ENCODE measurements around the gene BCL2L11. TPM values are rescaled to one million over a fixed set of nuclear protein-coding genes. Genes with fewer than 3 reads are reported as not detected.

The BCL2L11 gene
- total and polyA plus RNA-seq, 2 experiments from 2014 or later, result 12.3 to 25.3 TPM

DNA sequence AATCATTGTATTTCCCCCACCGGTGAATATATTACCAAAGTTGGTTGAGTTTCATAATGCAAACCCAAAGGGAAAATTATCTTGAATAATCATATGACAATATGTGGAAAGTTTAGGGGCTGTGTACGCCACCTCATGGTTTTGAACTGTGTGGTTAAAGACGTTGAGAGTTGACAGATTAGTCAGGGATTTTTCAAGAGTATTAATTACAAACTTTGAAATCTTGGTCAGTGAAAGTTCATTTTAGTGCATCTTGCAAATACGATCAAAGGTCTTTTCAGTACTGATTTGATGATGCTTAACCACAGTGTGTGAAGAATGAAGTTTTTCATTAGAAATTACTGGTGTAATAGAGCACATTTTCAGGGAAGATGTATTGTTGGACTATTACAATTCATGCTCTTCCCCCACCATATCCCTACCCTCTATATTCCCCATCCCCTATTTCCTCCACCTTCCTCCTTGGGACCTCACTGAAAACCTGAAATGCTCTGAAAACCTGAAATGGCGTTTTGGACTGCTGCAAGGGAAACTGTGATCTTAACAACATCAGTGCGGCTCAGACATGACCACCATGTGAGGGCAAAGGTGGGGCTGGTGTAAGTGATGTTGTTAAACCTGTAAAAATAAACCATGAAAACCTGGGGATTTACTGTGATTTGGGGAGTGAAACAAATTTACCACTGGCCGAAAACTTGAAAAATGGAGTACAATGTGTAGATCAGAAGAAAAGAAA, 4.5 kb upstream of the BCL2L11 start:
- no peak overlapping the region for H3K4me2 ChIP-seq
- H3K36me3 ChIP-seq (replicated peaks; ENCODE audit: insufficient read depth, low read depth), result no peaks in the 10 kb centered on the region

DNA sequence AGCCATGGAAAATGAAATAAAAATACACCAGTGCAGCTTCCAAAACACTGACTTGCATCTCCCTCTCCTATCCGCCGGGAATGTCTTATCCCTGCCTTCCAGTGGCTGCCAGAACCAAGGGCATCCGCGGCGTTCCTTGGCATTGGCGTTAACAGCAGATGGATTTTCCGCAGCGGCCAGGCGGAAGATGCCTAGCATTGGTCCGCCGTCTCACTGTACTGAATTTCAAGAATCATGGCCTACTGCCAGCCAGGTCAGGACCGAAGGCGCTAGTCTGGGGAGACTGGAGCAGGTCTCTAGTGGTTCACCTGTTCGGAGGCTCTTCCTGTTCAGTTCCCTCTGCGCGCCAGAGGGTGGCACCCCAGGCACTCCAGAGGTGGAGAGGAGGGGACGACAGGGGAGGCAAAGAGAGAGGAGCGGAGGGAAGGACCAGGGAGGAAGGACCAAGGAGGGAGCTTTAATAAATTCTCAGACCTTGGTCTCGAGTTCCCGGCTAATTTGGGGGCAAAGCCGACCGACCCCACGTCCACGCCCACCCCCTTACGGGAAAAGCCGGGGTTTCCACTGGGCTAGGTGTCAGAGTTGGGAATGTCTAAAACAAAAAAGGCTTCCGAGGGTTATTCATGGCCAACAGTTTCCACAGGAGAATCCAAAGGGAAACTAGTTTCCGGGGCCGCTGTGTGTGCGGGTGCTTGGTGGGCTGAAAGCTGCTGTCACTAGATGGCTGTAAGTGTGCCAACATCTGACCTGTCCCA, 3.7 kb upstream of the BCL2L11 start:
- peaks cover 30% of the 10 kb centered on the region for H3K4me1 ChIP-seq (ENCODE audit: insufficient read depth)
- no peaks in the 10 kb centered on the region for H3K9me2 ChIP-seq (replicated peaks; ENCODE audit: insufficient read depth)
- H3K27ac ChIP-seq, result no peak overlapping the region
- H3K4me2 ChIP-seq, result peak overlapping the region; percentile 94
- H3K79me2 ChIP-seq, result peaks cover 11% of the 10 kb centered on the region
- no peaks in the 10 kb centered on the region for H3K36me3 ChIP-seq (replicated peaks; ENCODE audit: insufficient read depth, low read depth)
- no peak overlapping the region for H2AFZ ChIP-seq
- TF ChIP-seq EZH2 (IDR thresholded peaks at IDR 0.05; ENCODE audit: borderline replicate concordance), result no peak
- TF ChIP-seq, protein P1, sequence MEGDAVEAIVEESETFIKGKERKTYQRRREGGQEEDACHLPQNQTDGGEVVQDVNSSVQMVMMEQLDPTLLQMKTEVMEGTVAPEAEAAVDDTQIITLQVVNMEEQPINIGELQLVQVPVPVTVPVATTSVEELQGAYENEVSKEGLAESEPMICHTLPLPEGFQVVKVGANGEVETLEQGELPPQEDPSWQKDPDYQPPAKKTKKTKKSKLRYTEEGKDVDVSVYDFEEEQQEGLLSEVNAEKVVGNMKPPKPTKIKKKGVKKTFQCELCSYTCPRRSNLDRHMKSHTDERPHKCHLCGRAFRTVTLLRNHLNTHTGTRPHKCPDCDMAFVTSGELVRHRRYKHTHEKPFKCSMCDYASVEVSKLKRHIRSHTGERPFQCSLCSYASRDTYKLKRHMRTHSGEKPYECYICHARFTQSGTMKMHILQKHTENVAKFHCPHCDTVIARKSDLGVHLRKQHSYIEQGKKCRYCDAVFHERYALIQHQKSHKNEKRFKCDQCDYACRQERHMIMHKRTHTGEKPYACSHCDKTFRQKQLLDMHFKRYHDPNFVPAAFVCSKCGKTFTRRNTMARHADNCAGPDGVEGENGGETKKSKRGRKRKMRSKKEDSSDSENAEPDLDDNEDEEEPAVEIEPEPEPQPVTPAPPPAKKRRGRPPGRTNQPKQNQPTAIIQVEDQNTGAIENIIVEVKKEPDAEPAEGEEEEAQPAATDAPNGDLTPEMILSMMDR (IDR thresholded peaks at IDR 0.05; ENCODE audit: poor library complexity), result peak; percentile 89
- peaks cover 11% of the 10 kb centered on the region for H4K20me1 ChIP-seq (ENCODE audit: insufficient read depth, poor library complexity, severe bottlenecking)
- peaks cover 32% of the 10 kb centered on the region for H3K27me3 ChIP-seq
- DNase-seq (ENCODE audit: low spot score), result peak; percentile 88
- 15% methylated on average over 28 of the region's 30 CpGs for WGBS (ENCODE audit: low lambda C conversion rate, missing lambda C conversion rate)
- H3K9me3 ChIP-seq (ENCODE audit: low read depth), result no peaks in the 10 kb centered on the region
- peak overlapping the region; percentile 4 for H3K4me3 ChIP-seq

More for the DNA sequence above, 4.5 kb upstream of the BCL2L11 start:
- Histone ChIP-seq H3K79me2 (peaks cover 3% of the 10 kb centered on the region), H3K9me3 (ENCODE audit: low read depth) (no peaks in the 10 kb centered on the region), H2AFZ (no peak overlapping the region), H3K9me2 (replicated peaks; ENCODE audit: insufficient read depth) (no peaks in the 10 kb centered on the region), H3K4me3 (no peak overlapping the region), H3K27me3 (peaks cover 32% of the 10 kb centered on the region), H3K4me1 (ENCODE audit: insufficient read depth) (peaks cover 30% of the 10 kb centered on the region), H3K27ac (no peak overlapping the region), H4K20me1 (ENCODE audit: insufficient read depth, poor library complexity, severe bottlenecking) (peaks cover 3% of the 10 kb centered on the region)
- no peak for TF ChIP-seq EZH2 (IDR thresholded peaks at IDR 0.05; ENCODE audit: borderline replicate concordance)
- TF ChIP-seq, protein P1 (IDR thresholded peaks at IDR 0.05; ENCODE audit: poor library complexity), result no peak
- TF ChIP-seq EZH2phosphoT487 (IDR thresholded peaks at IDR 0.05; ENCODE audit: low read depth, severe bottlenecking, unreplicated experiment), result no peak
- 80% methylated on average over 7 of the region's 7 CpGs for WGBS (ENCODE audit: low lambda C conversion rate, missing lambda C conversion rate)
- DNase-seq (ENCODE audit: low spot score), result no peak

DNA sequence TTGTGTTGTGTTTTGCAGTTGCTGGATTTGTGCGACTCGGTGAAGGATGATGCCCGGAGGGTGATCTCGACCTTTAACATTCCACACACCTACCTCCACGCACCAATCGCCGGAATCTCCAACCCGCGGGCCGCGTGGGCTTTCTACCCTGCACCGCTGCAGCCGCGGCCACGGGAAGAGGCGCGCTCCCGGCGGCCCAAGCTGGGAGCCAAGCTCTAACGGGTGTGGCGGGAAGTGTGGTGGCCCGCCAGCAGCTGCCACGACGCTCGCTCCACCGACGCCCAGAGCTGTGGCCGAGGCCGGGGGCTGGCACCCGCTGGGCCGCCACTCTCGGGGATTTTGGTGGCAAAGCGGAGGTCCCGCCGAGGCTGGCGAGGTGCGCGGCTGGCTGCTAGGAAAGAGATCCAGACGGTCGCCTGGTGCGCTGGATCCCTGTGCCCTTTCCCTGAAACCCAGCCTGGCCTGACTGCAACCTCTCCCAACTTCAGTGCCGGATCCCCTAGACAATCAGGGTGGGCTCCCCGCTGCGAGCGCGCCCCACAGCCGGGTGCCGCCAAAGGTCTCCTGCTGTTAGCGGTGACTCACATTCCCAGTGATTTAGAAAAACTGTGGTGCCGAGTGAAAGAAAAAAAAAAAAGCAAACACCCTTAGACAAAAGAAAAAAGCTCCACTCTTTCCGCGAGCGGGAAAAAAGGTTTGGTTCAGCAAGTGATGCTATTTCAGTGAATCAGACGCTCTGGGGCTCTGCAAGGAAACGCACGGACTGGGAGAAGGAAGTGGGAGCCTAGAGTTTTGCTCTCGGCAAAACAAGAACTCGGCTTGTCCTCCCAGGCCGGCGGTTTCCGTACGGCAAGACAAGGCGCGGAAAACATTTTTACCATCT, 2.9 kb upstream of the BCL2L11 start:
- peak overlapping the region; percentile 94 for H3K4me2 ChIP-seq
- H3K4me1 ChIP-seq (ENCODE audit: insufficient read depth), result peaks cover 30% of the 10 kb centered on the region
- H3K36me3 ChIP-seq (replicated peaks; ENCODE audit: insufficient read depth, low read depth), result no peaks in the 10 kb centered on the region
- no peaks in the 10 kb centered on the region for H3K9me3 ChIP-seq (ENCODE audit: low read depth)
- WGBS (ENCODE audit: low lambda C conversion rate, missing lambda C conversion rate), result 5% methylated on average over 61 of the region's 64 CpGs
- peaks cover 15% of the 10 kb centered on the region for H3K79me2 ChIP-seq
- H3K4me3 ChIP-seq, result peak overlapping the region; percentile 4
- H3K27ac ChIP-seq, result peak overlapping the region; percentile 21
- H2AFZ ChIP-seq, result peak overlapping the region; percentile 81
- peak; percentile 60 for DNase-seq (ENCODE audit: low spot score)
- H4K20me1 ChIP-seq (ENCODE audit: insufficient read depth, poor library complexity, severe bottlenecking), result peaks cover 15% of the 10 kb centered on the region
- TF ChIP-seq EZH2 (IDR thresholded peaks at IDR 0.05; ENCODE audit: borderline replicate concordance) (no peak), EZH2phosphoT487 (IDR thresholded peaks at IDR 0.05; ENCODE audit: low read depth, severe bottlenecking, unreplicated experiment) (peak; percentile 31)
- TF ChIP-seq, protein P1 (IDR thresholded peaks at IDR 0.05; ENCODE audit: poor library complexity), result no peak
- H3K27me3 ChIP-seq, result peaks cover 32% of the 10 kb centered on the region
- no peaks in the 10 kb centered on the region for H3K9me2 ChIP-seq (replicated peaks; ENCODE audit: insufficient read depth)

All from hepatocyte (in vitro differentiated cells).